IMR-90 (cell line): ENCODE data around the gene INTS2. TPM values are rescaled to one million over a fixed set of nuclear protein-coding genes. Genes with fewer than 3 reads are reported as not detected.
"Not testable (repeated sequence)": the region's sequence is repeated elsewhere in the genome, so short reads cannot be mapped to it uniquely, and the experiment has no call there.

ENCODE experiments used
- ATAC-seq: fragments of 200-7000 bp; cut with Tn5 transposase; 2 replicates; pipeline ENCODE4 v1.9.1; 2020; ENCODE audit warnings: low read depth, mild to moderate bottlenecking, moderate library complexity
- BruUV-seq: library from RNA; stranded (reverse); fragments of 400-500 nt; replicated peaks from 2 replicates; lab custom pipeline; 2021; lab: Mats Ljungman, UMichigan
- CTCF ChIA-PET: fragments of 300-600 bp; formaldehyde crosslinking; extraction: SDS; loops from one replicate; lab custom pipeline; 2021; ENCODE audit warnings: antibody characterized with exemption; lab: Yijun Ruan, JAX
- POLR2A ChIA-PET: fragments of 300-600 bp; sonication (Branson Sonifier 250); formaldehyde crosslinking; loops from one replicate; lab custom pipeline; 2022; ENCODE audit warnings: antibody characterized with exemption; ENCODE audit not compliant: unreplicated experiment; lab: Charles Lee
- DNase-seq: peaks from one replicate; pipeline ENCODE4 v3.0.0; 2013
- H2AFZ ChIP-seq: replicated peaks from 2 replicates; pipeline ENCODE3; 2013; ENCODE audit warnings: low read length, mild to moderate bottlenecking; ENCODE audit not compliant: poor library complexity
- H2AK5ac ChIP-seq: 2 replicates; pipeline ENCODE4 v1.6.1; 2013; ENCODE audit warnings: low read depth, low read length, inconsistent platforms
- H2AK9ac ChIP-seq: replicated peaks from 2 replicates; pipeline ENCODE3; 2013; ENCODE audit warnings: mild to moderate bottlenecking, low read depth, low read length, moderate library complexity; ENCODE audit not compliant: poor library complexity
- H2BK120ac ChIP-seq: 2 replicates; pipeline ENCODE4 v1.6.1; 2013; ENCODE audit warnings: low read depth, low read length, inconsistent platforms
- H2BK15ac ChIP-seq: 3 replicates; pipeline ENCODE4 v1.6.1; 2013; ENCODE audit warnings: low read depth, low read length, inconsistent platforms
- H2BK20ac ChIP-seq: 2 replicates; pipeline ENCODE4 v1.6.1; 2013; ENCODE audit warnings: low read depth, mild to moderate bottlenecking, inconsistent platforms, low read length, moderate library complexity
- H2BK5ac ChIP-seq: 2 replicates; pipeline ENCODE4 v1.6.1; 2013; ENCODE audit warnings: mild to moderate bottlenecking, low read depth, low read length, inconsistent platforms; ENCODE audit not compliant: poor library complexity, severe bottlenecking
- H3K14ac ChIP-seq: replicated peaks from 2 replicates; pipeline ENCODE4 v1.6.1; 2013; ENCODE audit warnings: low read depth, low read length, inconsistent platforms
- H3K18ac ChIP-seq: 2 replicates; pipeline ENCODE4 v1.6.1; 2013; ENCODE audit warnings: low read depth, low read length, control low read depth
- H3K23ac ChIP-seq: 2 replicates; pipeline ENCODE4 v1.6.1; 2013; ENCODE audit warnings: low read depth, low read length, inconsistent platforms
- H3K27ac ChIP-seq: 2 replicates; pipeline ENCODE4 v1.5.1; 2013; ENCODE audit warnings: mild to moderate bottlenecking, control low read depth, low read length; ENCODE audit not compliant: insufficient read depth
- H3K27me3 ChIP-seq: 2 replicates; pipeline ENCODE4 v1.6.1; 2013; ENCODE audit warnings: low read length; ENCODE audit not compliant: control insufficient read depth, insufficient read depth
- H3K36me3 ChIP-seq: 2 replicates; pipeline ENCODE4 v1.6.1; 2013; ENCODE audit warnings: low read length, mixed read lengths; ENCODE audit not compliant: control insufficient read depth, insufficient read depth
- H3K4ac ChIP-seq: 2 replicates; pipeline ENCODE4 v1.6.1; 2013; ENCODE audit warnings: low read depth, low read length, inconsistent platforms
- H3K4me1 ChIP-seq: 2 replicates; pipeline ENCODE4 v1.6.1; 2013; ENCODE audit warnings: low read length, mixed read lengths; ENCODE audit not compliant: control insufficient read depth, insufficient read depth
- H3K4me2 ChIP-seq: 2 replicates; pipeline ENCODE4 v1.6.1; 2013; ENCODE audit warnings: low read depth, mild to moderate bottlenecking, control low read depth, low read length, moderate library complexity
- H3K4me3 ChIP-seq: 2 replicates; pipeline ENCODE4 v1.5.1; 2013; ENCODE audit warnings: low read depth, mild to moderate bottlenecking, control low read depth, low read length, moderate library complexity; ENCODE audit not compliant: insufficient read depth
- H3K56ac ChIP-seq: 2 replicates; pipeline ENCODE4 v1.6.1; 2013; ENCODE audit warnings: low read length, inconsistent platforms; ENCODE audit not compliant: insufficient read depth; ENCODE audit errors: extremely low read depth
- H3K79me1 ChIP-seq, 2 experiments: 2 replicates each; pipeline ENCODE4 v1.6.1; 2013; ENCODE audit warnings: low read length in 2 of 2, inconsistent platforms in 1 of 2, low read depth in 1 of 2
- H3K9ac ChIP-seq: 2 replicates; pipeline ENCODE4 v1.6.1; 2013; ENCODE audit warnings: low read depth, low read length, control low read depth
- H3K9me1 ChIP-seq: 2 replicates; pipeline ENCODE4 v1.6.1; 2013; ENCODE audit warnings: low read length, inconsistent platforms; ENCODE audit not compliant: insufficient read depth
- H3K9me3 ChIP-seq: 2 replicates; pipeline ENCODE4 v1.6.1; 2013; ENCODE audit warnings: low read length; ENCODE audit not compliant: control insufficient read depth, insufficient read depth
- H4K20me1 ChIP-seq: 2 replicates; pipeline ENCODE4 v1.6.1; 2013; ENCODE audit warnings: low read length, inconsistent platforms; ENCODE audit not compliant: insufficient read depth
- H4K5ac ChIP-seq: 2 replicates; pipeline ENCODE4 v1.6.1; 2013; ENCODE audit warnings: mild to moderate bottlenecking, low read depth, low read length, control low read depth
- H4K8ac ChIP-seq, 2 experiments: 2 replicates each; pipeline ENCODE4 v1.6.1; 2013; ENCODE audit warnings: low read depth in 2 of 2, low read length in 2 of 2, control low read depth in 1 of 2, inconsistent platforms in 1 of 2
- H4K91ac ChIP-seq: 2 replicates; pipeline ENCODE4 v1.6.1; 2013; ENCODE audit warnings: low read depth, low read length, inconsistent platforms; ENCODE audit not compliant: insufficient read depth
- WGBS, 2 experiments: methylation state at CpG; one replicate each; pipeline versions ENCODE4 v1.1.5 to v1.1.7; 2013; ENCODE audit warnings: missing lambda C conversion rate in 2 of 2; ENCODE audit not compliant: insufficient read length in 1 of 2; ENCODE audit errors: extremely low coverage in 2 of 2; 5-methylcytosine and 5-hydroxymethylcytosine counted together
- dilution Hi-C: fragments of 300-500 bp; cut with HindIII; formaldehyde crosslinking; loops from one replicate; pipeline ENCODE4 v1.14.3; 2018; ENCODE audit warnings: low sequenced_read_pairs; ENCODE audit not compliant: unreplicated experiment
- in situ Hi-C: fragments of 300-500 bp; cut with MboI; formaldehyde crosslinking; loops from 3 replicates; pipeline ENCODE4 v1.14.3; 2019; ENCODE audit warnings: low sequenced_read_pairs, inconsistent platforms, mixed read lengths
- intact Hi-C: fragments of 100-400 bp; cut with micrococcal nuclease; formaldehyde crosslinking; loops from 2 replicates; pipeline ENCODE4 v1.10.0; 2022
- polyA plus RNA-seq, 3 experiments: library from polyadenylated mRNA; depleted of rRNA; stranded (reverse); fragments of >200 nt; gene quantifications; 2 replicates each; pipeline ENCODE4 v1.2.3, GENCODE V29; 2012; ENCODE audit warnings: low replicate concordance in 1 of 3
- total RNA-seq: library from RNA; depleted of rRNA; stranded (reverse); fragments of >200 nt; gene quantifications from 2 replicates; pipeline ENCODE4 v1.2.3, GENCODE V29; 2012

The INTS2 gene
- total and polyA plus RNA-seq, 2 of the 4 experiments (the other 2 are of a cell fraction), result 4.0 to 17.4 TPM

- H4K5ac ChIP-seq, H3K4ac ChIP-seq, BruUV-seq, H3K4me1 ChIP-seq, H2BK15ac ChIP-seq, DNase-seq, H3K23ac ChIP-seq, H4K20me1 ChIP-seq, H3K14ac ChIP-seq, H3K9ac ChIP-seq, H2BK120ac ChIP-seq, H3K9me3 ChIP-seq, intact Hi-C loops, H2AK9ac ChIP-seq, H2BK20ac ChIP-seq, H4K91ac ChIP-seq, dilution Hi-C loops, in situ Hi-C loops, H3K9me1 ChIP-seq, H2AFZ ChIP-seq, H2BK5ac ChIP-seq, H3K4me3 ChIP-seq, H3K4me2 ChIP-seq, H2AK5ac ChIP-seq, H3K27ac ChIP-seq, ATAC-seq, H3K79me1 ChIP-seq, H3K56ac ChIP-seq, H3K18ac ChIP-seq, H4K8ac ChIP-seq, H3K36me3 ChIP-seq, H3K27me3 ChIP-seq, CTCF ChIA-PET, POLR2A ChIA-PET: not testable (repeated sequence)
- no CpG with 5 or more reads among the region's 5 CpGs for WGBS, 2 experiments
Measured at GRCh38 chr17:61894310-61894709, 33.5 kb downstream of the INTS2 start.

- H2AK9ac ChIP-seq, BruUV-seq, H2AFZ ChIP-seq, H3K9ac ChIP-seq, H3K79me1 ChIP-seq, H4K8ac ChIP-seq, H2BK15ac ChIP-seq, dilution Hi-C loops, H3K56ac ChIP-seq, H3K9me1 ChIP-seq, H3K4ac ChIP-seq, H3K18ac ChIP-seq, CTCF ChIA-PET, H3K4me1 ChIP-seq, H3K14ac ChIP-seq, H2BK5ac ChIP-seq, H3K27ac ChIP-seq, ATAC-seq, H3K4me2 ChIP-seq, H3K27me3 ChIP-seq, POLR2A ChIA-PET, H2BK120ac ChIP-seq, H4K20me1 ChIP-seq, H4K91ac ChIP-seq, H3K4me3 ChIP-seq, DNase-seq, H3K9me3 ChIP-seq, H4K5ac ChIP-seq, H3K23ac ChIP-seq, in situ Hi-C loops, H2BK20ac ChIP-seq, H2AK5ac ChIP-seq, intact Hi-C loops: not testable (repeated sequence)
- H3K36me3 ChIP-seq, result peaks cover 21% of the 10 kb centered on the region
- no CpG with 5 or more reads among the region's 6 CpGs for WGBS, 2 experiments
Measured at GRCh38 chr17:61887733-61888132, 40.0 kb downstream of the INTS2 start.
